HCT116 (cell line): ENCODE data around the gene HAAO.

Experiments
- EGR1 ChIP-seq: IDR thresholded peaks from 2 replicates; pipeline ENCODE4 v1.6.1; 2012; ENCODE audit warnings: low read depth
- POLR2A ChIP-seq: IDR thresholded peaks from 2 replicates; pipeline ENCODE4 v1.7.0; 2011; ENCODE audit warnings: borderline replicate concordance; ENCODE audit not compliant: insufficient read depth, insufficient read length; ENCODE audit errors: extremely low read depth
- POLR2AphosphoS5 ChIP-seq: IDR thresholded peaks from 2 replicates; pipeline ENCODE4 v1.6.1; 2011; ENCODE audit warnings: mild to moderate bottlenecking, low read depth, low read length, moderate library complexity
- TF ChIP-seq, protein P1 (sequence below), 3 experiments: fragments of 200-600 bp in 1 of 3; sonication (generic) in 1 of 3; IDR thresholded peaks in 2 of 3; conservative IDR thresholded peaks in 1 of 3; 2 replicates each; pipeline ENCODE4 v1.5.1; 2012 to 2017; ENCODE audit warnings: low read depth in 2 of 3, low read length in 2 of 3, antibody characterized with exemption in 1 of 3, borderline replicate concordance in 1 of 3, control low read depth in 1 of 3, mild to moderate bottlenecking in 1 of 3, mixed read lengths in 1 of 3, mixed run types in 1 of 3, moderate library complexity in 1 of 3; ENCODE audit not compliant: insufficient read depth in 1 of 3

DNA sequence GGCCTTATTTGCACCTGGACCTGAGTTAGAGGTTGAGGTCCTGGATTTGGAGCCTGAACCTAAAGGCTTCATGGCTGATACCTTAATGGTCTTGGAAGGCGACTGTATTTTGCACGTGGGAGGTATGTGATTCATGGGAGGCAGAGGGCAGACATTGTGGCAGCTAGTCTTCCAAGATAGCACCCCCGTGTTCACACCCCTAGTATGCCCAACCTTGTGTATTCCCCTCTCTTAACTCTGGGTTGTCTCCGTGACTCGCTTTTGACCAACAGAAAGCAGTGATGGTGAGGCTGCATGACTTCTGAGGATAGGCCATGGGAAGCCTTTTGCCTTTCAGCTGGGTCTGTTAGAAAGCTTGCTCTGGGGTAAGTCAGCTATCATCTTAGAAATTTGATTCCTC, 45.8 kb upstream of the HAAO start:
- TF ChIP-seq POLR2AphosphoS5 (no peak), EGR1 (no peak), POLR2A (no peak)
- TF ChIP-seq, protein P1, sequence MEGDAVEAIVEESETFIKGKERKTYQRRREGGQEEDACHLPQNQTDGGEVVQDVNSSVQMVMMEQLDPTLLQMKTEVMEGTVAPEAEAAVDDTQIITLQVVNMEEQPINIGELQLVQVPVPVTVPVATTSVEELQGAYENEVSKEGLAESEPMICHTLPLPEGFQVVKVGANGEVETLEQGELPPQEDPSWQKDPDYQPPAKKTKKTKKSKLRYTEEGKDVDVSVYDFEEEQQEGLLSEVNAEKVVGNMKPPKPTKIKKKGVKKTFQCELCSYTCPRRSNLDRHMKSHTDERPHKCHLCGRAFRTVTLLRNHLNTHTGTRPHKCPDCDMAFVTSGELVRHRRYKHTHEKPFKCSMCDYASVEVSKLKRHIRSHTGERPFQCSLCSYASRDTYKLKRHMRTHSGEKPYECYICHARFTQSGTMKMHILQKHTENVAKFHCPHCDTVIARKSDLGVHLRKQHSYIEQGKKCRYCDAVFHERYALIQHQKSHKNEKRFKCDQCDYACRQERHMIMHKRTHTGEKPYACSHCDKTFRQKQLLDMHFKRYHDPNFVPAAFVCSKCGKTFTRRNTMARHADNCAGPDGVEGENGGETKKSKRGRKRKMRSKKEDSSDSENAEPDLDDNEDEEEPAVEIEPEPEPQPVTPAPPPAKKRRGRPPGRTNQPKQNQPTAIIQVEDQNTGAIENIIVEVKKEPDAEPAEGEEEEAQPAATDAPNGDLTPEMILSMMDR (IDR thresholded peaks at IDR 0.05 in 2 of 3, conservative IDR thresholded peaks at IDR 0.05 in 1 of 3; ENCODE audit: borderline replicate concordance in 1 of 3, insufficient read depth in 1 of 3, low read depth in 2 of 3, low read length in 2 of 3): no peak
